HEK293T (cell line): ENCODE results near the gene KIRREL2.

Source experiments
- CTCF ChIA-PET: fragments of 350-600 bp; formaldehyde crosslinking; extraction: SDS; loops from one replicate; lab custom pipeline; 2021; ENCODE audit warnings: antibody characterized with exemption, inconsistent platforms; lab: Yijun Ruan, JAX
- POLR2A ChIA-PET: fragments of 350-600 bp; formaldehyde crosslinking; extraction: SDS; loops from one replicate; lab custom pipeline; 2020; ENCODE audit warnings: antibody characterized with exemption, inconsistent platforms; lab: Yijun Ruan, JAX
- DNase-seq: peaks from one replicate; pipeline ENCODE4 v3.0.0; 2012; ENCODE audit warnings: mixed read lengths; ENCODE audit errors: extremely low spot score
- ARNT ChIP-seq: fragments of 450-650 bp; IDR thresholded peaks from 2 replicates; pipeline ENCODE4 v1.6.1; 2017; ENCODE audit warnings: mild to moderate bottlenecking
- BHLHE40 ChIP-seq: fragments of 450-650 bp; IDR thresholded peaks from 2 replicates; pipeline ENCODE4 v1.6.1; 2016; ENCODE audit warnings: mild to moderate bottlenecking, moderate library complexity, borderline replicate concordance
- CTBP1 ChIP-seq: fragments of 450-650 bp; IDR thresholded peaks from 2 replicates; pipeline ENCODE4 v1.6.1; 2016; ENCODE audit warnings: borderline replicate concordance
- ELF4 ChIP-seq: fragments of 450-650 bp; IDR thresholded peaks from 2 replicates; pipeline ENCODE4 v1.6.1; 2017; ENCODE audit warnings: antibody characterized with exemption
- FOXA1 ChIP-seq: fragments of 450-650 bp; IDR thresholded peaks from 2 replicates; pipeline ENCODE4 v1.6.1; 2016; ENCODE audit warnings: mild to moderate bottlenecking
- FOXK2 ChIP-seq: fragments of 450-650 bp; IDR thresholded peaks from 2 replicates; pipeline ENCODE4 v1.6.1; 2016; ENCODE audit warnings: mild to moderate bottlenecking
- FOXM1 ChIP-seq: fragments of 450-650 bp; IDR thresholded peaks from 2 replicates; pipeline ENCODE4 v1.6.1; 2017; ENCODE audit warnings: mild to moderate bottlenecking, borderline replicate concordance
- HDGF ChIP-seq: fragments of 450-650 bp; IDR thresholded peaks from 2 replicates; pipeline ENCODE4 v1.6.1; 2017; ENCODE audit warnings: antibody characterized with exemption, borderline replicate concordance
- L3MBTL2 ChIP-seq: fragments of 450-650 bp; conservative IDR thresholded peaks from 2 replicates; pipeline ENCODE4 v1.6.1; 2016; ENCODE audit warnings: mild to moderate bottlenecking
- LEF1 ChIP-seq: fragments of 450-650 bp; IDR thresholded peaks from 2 replicates; pipeline ENCODE4 v1.6.1; 2017; ENCODE audit warnings: mild to moderate bottlenecking, borderline replicate concordance
- NFRKB ChIP-seq: fragments of 450-650 bp; IDR thresholded peaks from 2 replicates; pipeline ENCODE4 v1.6.1; 2016; ENCODE audit warnings: mild to moderate bottlenecking, moderate library complexity
- SP1 ChIP-seq: fragments of 450-650 bp; IDR thresholded peaks from 2 replicates; pipeline ENCODE4 v1.6.1; 2017
- SUZ12 ChIP-seq: fragments of 450-650 bp; IDR thresholded peaks from 2 replicates; pipeline ENCODE4 v1.6.1; 2016; ENCODE audit warnings: mild to moderate bottlenecking
- TARDBP ChIP-seq: fragments of 450-650 bp; IDR thresholded peaks from 2 replicates; pipeline ENCODE4 v1.6.1; 2016
- ZNF384 ChIP-seq: fragments of 450-650 bp; IDR thresholded peaks from 2 replicates; pipeline ENCODE4 v1.6.1; 2016
- TF ChIP-seq, protein P1 (sequence below): fragments of 450-650 bp; IDR thresholded peaks from 2 replicates; pipeline ENCODE4 v1.6.1; 2016

Gene KIRREL2

GRCh38 chr19:35813043-35813890 is 43.4 kb upstream of the KIRREL2 start:
- TF ChIP-seq L3MBTL2 (no peak), ZNF384 (no peak), ELF4 (no peak), FOXM1 (no peak), BHLHE40 (no peak), TARDBP (no peak), NFRKB (no peak), ARNT (no peak), SP1 (no peak), HDGF (no peak), FOXK2 (no peak), FOXA1 (no peak)
- TF ChIP-seq, protein P1, sequence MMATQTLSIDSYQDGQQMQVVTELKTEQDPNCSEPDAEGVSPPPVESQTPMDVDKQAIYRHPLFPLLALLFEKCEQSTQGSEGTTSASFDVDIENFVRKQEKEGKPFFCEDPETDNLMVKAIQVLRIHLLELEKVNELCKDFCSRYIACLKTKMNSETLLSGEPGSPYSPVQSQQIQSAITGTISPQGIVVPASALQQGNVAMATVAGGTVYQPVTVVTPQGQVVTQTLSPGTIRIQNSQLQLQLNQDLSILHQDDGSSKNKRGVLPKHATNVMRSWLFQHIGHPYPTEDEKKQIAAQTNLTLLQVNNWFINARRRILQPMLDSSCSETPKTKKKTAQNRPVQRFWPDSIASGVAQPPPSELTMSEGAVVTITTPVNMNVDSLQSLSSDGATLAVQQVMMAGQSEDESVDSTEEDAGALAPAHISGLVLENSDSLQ = no peak
- no peak for DNase-seq
- ChIA-PET POLR2A (no interaction called here), CTCF (no interaction called here)

- ChIA-PET CTCF (no interaction called here), POLR2A (interaction anchor here (0.9 kb wide), 1 partner anchor 76 kb away, joined by 4 read pairs; no protein-coding TSS in a partner anchor)
- no peak for DNase-seq
- TF ChIP-seq L3MBTL2 = no peak
- TF ChIP-seq ZNF384 = no peak
- TF ChIP-seq TARDBP = no peak
- TF ChIP-seq FOXK2 = no peak
- no peak for TF ChIP-seq NFRKB
- TF ChIP-seq SUZ12 = no peak
- TF ChIP-seq, protein P1 = no peak
- no peak for TF ChIP-seq ELF4
- no peak for TF ChIP-seq LEF1
- TF ChIP-seq HDGF = no peak
These were observed 40.4 kb upstream of the KIRREL2 start for GRCh38 chr19:35816262-35816661.

- TF ChIP-seq SUZ12 (no peak), SP1 (no peak), ZNF384 (no peak), ARNT (no peak), CTBP1 (no peak), FOXM1 (no peak), L3MBTL2 (no peak), BHLHE40 (no peak), LEF1 (no peak), ELF4 (no peak), FOXA1 (no peak), FOXK2 (no peak)
- ChIA-PET POLR2A (interaction anchor here (0.9 kb wide), 1 partner anchor 76 kb away, joined by 4 read pairs; no protein-coding TSS in a partner anchor), CTCF (no interaction called here)
- no peak for DNase-seq
These were observed 39.9 kb upstream of the KIRREL2 start for GRCh38 chr19:35816846-35817245.

- POLR2A ChIA-PET = interaction anchor here (1.6 kb wide), 1 partner anchor 73 kb away, joined by 4 read pairs; the partner anchor contains the start of genes PSENEN and U2AF1L4
- CTCF ChIA-PET = interaction anchor here (0.6 kb wide), 1 partner anchor 18 kb away, joined by 4 read pairs; no protein-coding TSS in a partner anchor
- DNase-seq = no peak
- TF ChIP-seq FOXM1 (no peak), FOXK2 (no peak), SP1 (no peak), TARDBP (no peak), L3MBTL2 (no peak), HDGF (no peak), BHLHE40 (no peak), NFRKB (no peak), FOXA1 (no peak)
- TF ChIP-seq, protein P1 = no peak
These were observed 38.3 kb upstream of the KIRREL2 start for GRCh38 chr19:35818445-35818844.

DNA sequence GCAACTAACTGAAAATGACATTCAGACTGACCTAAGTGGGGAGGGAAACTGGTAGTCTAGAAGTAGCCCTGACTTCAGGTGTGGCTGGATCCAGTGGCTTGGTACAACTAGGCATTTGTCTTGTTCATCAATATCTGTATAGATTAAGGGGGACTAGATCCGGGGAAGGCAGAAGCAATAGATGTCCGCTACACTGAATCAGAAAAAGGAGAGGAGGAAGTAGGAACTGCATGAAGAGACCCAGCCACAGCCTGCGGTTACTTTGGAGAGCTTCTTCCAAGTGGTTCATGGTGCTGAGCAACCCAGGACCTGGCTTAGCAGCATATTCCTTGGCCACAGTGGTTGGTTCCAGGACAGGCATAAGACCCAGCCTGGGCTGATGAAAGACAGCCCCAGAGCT is 34.1 kb upstream of the KIRREL2 start:
- TF ChIP-seq ZNF384 (0 out of 2 replicates have a peak, but pooled peaks have one; percentile 42), TARDBP (no peak)
- ChIA-PET POLR2A (no interaction called here), CTCF (no interaction called here)
- DNase-seq = no peak

GRCh38 chr19:35824150-35824549 is 32.6 kb upstream of the KIRREL2 start:
- TF ChIP-seq ZNF384 (no peak), FOXK2 (no peak), SP1 (no peak), LEF1 (no peak), HDGF (no peak), BHLHE40 (no peak), CTBP1 (no peak), ARNT (no peak), FOXM1 (no peak)
- TF ChIP-seq, protein P1 = no peak
- DNase-seq = no peak
- ChIA-PET POLR2A (no interaction called here), CTCF (no interaction called here)
